Peyer's patch (tissue), 4 donors: ENCODE data around the gene RNF166. TPM values are rescaled to one million over a fixed set of nuclear protein-coding genes. Genes with fewer than 3 reads are reported as not detected.

Experiments used
- DNase-seq, 3 donors: peaks; one replicate each; pipeline ENCODE4 v3.0.0-alpha.2; 2017 to 2019
- H3K27ac ChIP-seq, 4 donors: fragments of 200-600 bp; sonication (generic); one replicate each; pipeline ENCODE4 v1.5.1; 2016 to 2019
- H3K27me3 ChIP-seq, 2 donors: fragments of 200-600 bp; sonication (generic); one replicate each; pipeline ENCODE4 v1.5.1; 2019
- H3K36me3 ChIP-seq, 3 donors: fragments of 200-600 bp; sonication (generic); one replicate each; pipeline ENCODE4 v1.5.1; 2016 to 2019
- H3K4me1 ChIP-seq, 4 donors: fragments of 200-600 bp; sonication (generic); one replicate each; pipeline ENCODE4 v1.5.1; 2016 to 2019
- H3K4me3 ChIP-seq, 4 donors: fragments of 200-600 bp; sonication (generic); 1 replicate in 3 of 4; 2 replicates in 1 of 4; pipeline ENCODE4 v1.5.1; 2016 to 2019; ENCODE audit warnings: mild to moderate bottlenecking in 1 of 4
- H3K9me3 ChIP-seq, 4 donors: fragments of 200-600 bp; sonication (generic); one replicate each; pipeline ENCODE4 v1.5.1; 2016 to 2019; ENCODE audit warnings: mild to moderate bottlenecking in 1 of 4
- POLR2A ChIP-seq, 2 donors: fragments of 450-650 bp; IDR thresholded peaks; one replicate each; pipeline ENCODE4 v1.5.1; 2017; ENCODE audit warnings: antibody characterized with exemption in 2 of 2, mild to moderate bottlenecking in 2 of 2, moderate library complexity in 2 of 2
- total RNA-seq, 4 donors: library from RNA; depleted of rRNA; stranded (reverse); fragments of >200 nt; gene quantifications; one replicate each; pipeline ENCODE4 v1.1.0, GENCODE V29; 2016
- TF ChIP-seq, protein P1 (sequence below), 6 experiments: fragments of 450-650 bp in 4 of 6; fragments of 200-600 bp in 2 of 6; sonication (generic) in 1 of 6; IDR thresholded peaks; one replicate each; pipeline ENCODE4 v1.5.1; 2017 to 2019; ENCODE audit warnings: antibody characterized with exemption in 6 of 6, mild to moderate bottlenecking in 3 of 6, moderate library complexity in 1 of 6

The RNF166 gene
- total RNA-seq, 4 donors from 2014 or later, result 14.5 to 64.4 (median 23.1) TPM

DNA sequence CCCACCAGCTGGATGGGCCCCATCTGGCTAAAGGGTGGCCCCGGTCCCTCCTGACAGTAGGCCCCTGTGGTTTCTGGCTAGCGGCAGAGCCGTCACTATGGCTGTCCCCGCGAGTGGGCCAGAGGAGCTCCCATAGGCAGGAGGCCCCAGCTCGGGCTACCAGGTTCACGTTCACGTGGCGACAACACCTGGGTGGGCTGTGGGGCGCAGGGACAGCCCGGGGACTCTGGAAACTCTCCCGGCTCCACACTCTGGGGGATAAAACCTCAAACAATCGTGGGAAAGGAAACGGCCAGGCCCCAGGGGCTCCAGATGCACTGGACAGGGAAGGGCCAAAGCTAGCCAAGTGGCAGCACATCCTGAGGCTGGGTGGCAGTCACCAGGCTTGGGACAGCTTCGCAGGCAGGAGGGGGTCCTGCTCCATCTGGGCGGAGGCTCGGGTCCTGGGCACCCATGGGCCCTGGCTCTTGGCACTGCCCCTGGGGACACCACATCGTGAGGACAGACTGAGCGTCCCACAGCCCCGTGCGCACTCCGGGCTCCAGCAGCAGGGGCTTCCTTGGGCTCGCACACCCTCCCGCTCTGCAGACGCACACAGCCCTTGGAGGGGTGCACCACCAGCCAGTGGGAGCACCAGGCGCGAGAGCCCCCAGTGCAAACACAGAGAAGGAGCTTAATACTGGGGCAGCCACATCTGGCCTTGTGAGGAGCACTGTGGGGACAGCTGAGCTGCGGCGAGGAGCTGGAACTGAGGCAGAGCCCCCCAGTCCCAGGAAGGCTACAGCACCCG is 4.4 kb downstream of the RNF166 start:
- peaks cover 0 to 67% (median 23%) of the 10 kb centered on the region in 4 donors for H3K4me1 ChIP-seq
- peak overlapping the region; percentile 90 to 99 (median 90) for H3K27ac ChIP-seq
- H3K27me3 ChIP-seq, result no peaks in the 10 kb centered on the region
- peak overlapping the region; percentile 9 to 100 (median 59) for H3K4me3 ChIP-seq
- no peak for TF ChIP-seq POLR2A (IDR thresholded peaks at IDR 0.05)
- TF ChIP-seq, protein P1, sequence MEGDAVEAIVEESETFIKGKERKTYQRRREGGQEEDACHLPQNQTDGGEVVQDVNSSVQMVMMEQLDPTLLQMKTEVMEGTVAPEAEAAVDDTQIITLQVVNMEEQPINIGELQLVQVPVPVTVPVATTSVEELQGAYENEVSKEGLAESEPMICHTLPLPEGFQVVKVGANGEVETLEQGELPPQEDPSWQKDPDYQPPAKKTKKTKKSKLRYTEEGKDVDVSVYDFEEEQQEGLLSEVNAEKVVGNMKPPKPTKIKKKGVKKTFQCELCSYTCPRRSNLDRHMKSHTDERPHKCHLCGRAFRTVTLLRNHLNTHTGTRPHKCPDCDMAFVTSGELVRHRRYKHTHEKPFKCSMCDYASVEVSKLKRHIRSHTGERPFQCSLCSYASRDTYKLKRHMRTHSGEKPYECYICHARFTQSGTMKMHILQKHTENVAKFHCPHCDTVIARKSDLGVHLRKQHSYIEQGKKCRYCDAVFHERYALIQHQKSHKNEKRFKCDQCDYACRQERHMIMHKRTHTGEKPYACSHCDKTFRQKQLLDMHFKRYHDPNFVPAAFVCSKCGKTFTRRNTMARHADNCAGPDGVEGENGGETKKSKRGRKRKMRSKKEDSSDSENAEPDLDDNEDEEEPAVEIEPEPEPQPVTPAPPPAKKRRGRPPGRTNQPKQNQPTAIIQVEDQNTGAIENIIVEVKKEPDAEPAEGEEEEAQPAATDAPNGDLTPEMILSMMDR (IDR thresholded peaks at IDR 0.05), result no peak
- peak in 1 of 3 donors; percentile 28 for DNase-seq
- peaks cover 0 to 33% (median 0%) of the 10 kb centered on the region in 3 donors for H3K36me3 ChIP-seq
- H3K9me3 ChIP-seq, result no peaks in the 10 kb centered on the region

DNA sequence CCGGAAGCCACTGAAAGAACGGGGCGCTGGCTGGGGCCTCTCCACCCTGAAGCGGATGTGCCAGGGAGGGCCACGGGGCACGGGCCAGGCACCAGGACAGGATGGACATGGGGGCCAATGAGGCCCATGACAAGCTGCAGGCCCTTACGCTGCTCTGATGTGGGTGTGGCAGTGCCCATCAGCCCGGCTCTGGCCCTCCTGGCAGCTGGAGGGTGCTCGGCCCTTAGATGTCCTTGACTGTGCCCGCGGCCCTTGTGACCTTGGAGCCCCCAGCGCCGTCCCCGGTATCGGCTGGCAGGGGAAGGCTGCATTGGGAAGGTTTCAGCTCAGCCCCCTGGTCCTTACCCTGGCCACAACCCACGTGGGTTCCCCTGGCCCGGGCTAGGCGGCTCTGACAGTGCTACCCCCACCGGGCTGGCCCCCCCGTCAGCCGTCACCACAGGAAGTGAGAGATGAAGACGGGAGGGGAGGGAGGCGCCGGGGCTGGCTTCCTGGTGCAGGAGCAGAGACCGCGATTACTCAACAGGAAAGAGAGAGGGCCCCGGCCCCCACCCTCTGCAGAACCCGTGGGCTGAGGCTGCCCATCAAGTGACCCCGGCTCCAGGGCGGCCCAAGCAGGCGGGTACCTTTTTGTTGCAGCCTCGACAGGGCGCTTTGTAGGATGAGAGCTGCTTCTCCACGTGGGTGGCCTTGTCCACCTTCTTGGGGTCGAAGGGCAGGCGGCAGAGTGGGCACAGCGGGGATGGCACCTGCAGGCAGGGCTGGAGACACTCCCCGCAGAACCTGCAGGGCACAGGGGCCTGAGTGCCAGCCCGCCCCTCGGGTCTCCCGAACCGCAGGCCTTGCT is 5.3 kb downstream of the RNF166 start:
- DNase-seq, result peak; percentile 78 to 99 (median 98)
- TF ChIP-seq POLR2A (IDR thresholded peaks at IDR 0.05), result no peak
- TF ChIP-seq, protein P1 (IDR thresholded peaks at IDR 0.05), result no peak
- Histone ChIP-seq H3K9me3 (no peaks in the 10 kb centered on the region), H3K27me3 (no peaks in the 10 kb centered on the region), H3K36me3 (peaks cover 0 to 38% (median 0%) of the 10 kb centered on the region in 3 donors), H3K4me3 (peak overlapping the region; percentile 19 to 99 (median 40)), H3K4me1 (peaks cover 0 to 62% (median 22%) of the 10 kb centered on the region in 4 donors), H3K27ac (peak overlapping the region; percentile 90 to 99 (median 90))

DNA sequence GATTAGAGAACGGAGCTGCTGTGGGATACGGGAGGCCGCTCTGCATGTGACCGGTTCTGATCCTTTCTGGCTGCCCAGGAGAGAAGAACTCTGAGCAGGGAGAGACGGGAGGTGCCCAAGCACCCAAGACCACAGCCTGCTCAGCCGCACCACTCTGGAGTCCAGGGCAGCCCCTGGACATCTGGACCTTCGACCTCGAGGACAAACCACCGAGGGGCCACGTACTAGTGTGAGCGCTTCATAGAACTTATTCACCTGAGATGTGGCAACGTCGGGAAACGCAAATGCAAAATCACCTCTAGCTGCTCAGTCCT is 5.9 kb downstream of the RNF166 start:
- H3K9me3 ChIP-seq, result no peaks in the 10 kb centered on the region
- peaks cover 0 to 38% (median 0%) of the 10 kb centered on the region in 3 donors for H3K36me3 ChIP-seq
- H3K4me3 ChIP-seq, result peak overlapping the region in 3 of 4 donors; percentile 33 to 47 (median 34)
- DNase-seq, result no peak
- peak overlapping the region; percentile 90 to 99 (median 90) for H3K27ac ChIP-seq
- TF ChIP-seq POLR2A (IDR thresholded peaks at IDR 0.05), result no peak
- TF ChIP-seq, protein P1 (IDR thresholded peaks at IDR 0.05), result no peak
- H3K4me1 ChIP-seq, result peaks cover 0 to 61% (median 19%) of the 10 kb centered on the region in 4 donors
- no peaks in the 10 kb centered on the region for H3K27me3 ChIP-seq

DNA sequence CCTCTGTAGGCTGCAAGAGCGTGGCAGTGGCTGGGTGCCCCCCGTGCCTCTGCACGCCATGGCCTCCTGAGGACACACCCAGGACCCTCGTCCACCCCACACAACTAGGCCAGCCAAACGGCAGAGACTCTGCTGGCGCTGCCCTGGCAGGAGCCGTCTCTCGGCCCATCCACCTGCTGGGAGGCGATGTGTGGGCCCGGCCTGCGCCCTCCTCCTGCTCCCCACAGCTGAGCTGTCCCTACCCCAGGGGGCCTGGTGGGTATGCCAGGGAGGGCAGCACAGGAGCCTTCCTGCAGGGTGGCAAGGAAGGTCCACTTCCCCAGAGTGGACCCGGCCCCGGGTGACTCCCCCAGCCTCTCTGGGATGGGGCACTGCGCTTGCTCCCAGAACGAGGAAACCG is 7.0 kb downstream of the RNF166 start:
- Histone ChIP-seq H3K4me3 (no peak overlapping the region), H3K27ac (peak overlapping the region in 2 of 4 donors; percentile 0 to 99), H3K36me3 (peaks cover 0 to 38% (median 0%) of the 10 kb centered on the region in 3 donors), H3K27me3 (no peaks in the 10 kb centered on the region), H3K4me1 (peaks cover 0 to 52% (median 15%) of the 10 kb centered on the region in 4 donors), H3K9me3 (no peaks in the 10 kb centered on the region)
- no peak for TF ChIP-seq POLR2A (IDR thresholded peaks at IDR 0.05)
- TF ChIP-seq, protein P1 (IDR thresholded peaks at IDR 0.05), result no peak
- no peak for DNase-seq

DNA sequence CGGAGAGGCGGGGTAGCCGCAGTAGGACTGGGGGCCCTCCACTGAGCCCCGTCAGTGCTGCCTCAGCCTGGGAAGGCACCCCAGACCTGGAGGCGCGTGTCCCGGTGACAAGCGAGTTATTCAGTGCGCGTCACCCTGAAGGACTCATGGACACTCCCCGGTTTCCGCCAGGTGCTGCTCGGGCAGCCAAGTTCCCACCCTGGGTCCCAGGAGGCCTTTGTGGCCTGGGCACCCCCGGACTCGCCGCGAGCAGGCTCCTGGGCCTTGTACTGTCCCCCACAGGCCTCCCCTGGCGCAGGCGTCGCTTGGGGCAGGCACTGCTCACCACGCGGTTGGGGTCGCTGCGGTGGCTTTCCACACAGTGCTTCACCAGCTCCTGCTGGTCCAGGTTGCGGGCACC is 7.6 kb downstream of the RNF166 start:
- DNase-seq, result peak in 2 of 3 donors; percentile 71 to 77
- peaks cover 0 to 52% (median 15%) of the 10 kb centered on the region in 4 donors for H3K4me1 ChIP-seq
- peaks cover 0 to 38% (median 0%) of the 10 kb centered on the region in 3 donors for H3K36me3 ChIP-seq
- TF ChIP-seq POLR2A (IDR thresholded peaks at IDR 0.05), result no peak
- TF ChIP-seq, protein P1 (IDR thresholded peaks at IDR 0.05), result no peak
- H3K4me3 ChIP-seq, result no peak overlapping the region
- no peaks in the 10 kb centered on the region for H3K27me3 ChIP-seq
- H3K9me3 ChIP-seq, result no peaks in the 10 kb centered on the region
- H3K27ac ChIP-seq, result peak overlapping the region in 2 of 4 donors; percentile 0 to 99
